Neuronal stem cell (in vitro differentiated cells): ENCODE measurements around the gene GALM.

Experiments used
- DNase-seq: peaks from one replicate; pipeline ENCODE4 v3.0.0-alpha.2; 2013; ENCODE audit warnings: low spot score
- H2AFZ ChIP-seq: one replicate; pipeline ENCODE4 v1.6.1; 2013; ENCODE audit warnings: mild to moderate bottlenecking, low read length, inconsistent platforms
- H2AK5ac ChIP-seq: 2 replicates; pipeline ENCODE4 v1.6.1; 2013; ENCODE audit warnings: low read depth, mild to moderate bottlenecking, inconsistent platforms, low read length, moderate library complexity, mixed read lengths
- H2BK120ac ChIP-seq: 2 replicates; pipeline ENCODE4 v1.6.1; 2013; ENCODE audit warnings: low read depth, mild to moderate bottlenecking, inconsistent platforms, low read length, moderate library complexity, mixed read lengths
- H2BK12ac ChIP-seq: one replicate; pipeline ENCODE4 v1.6.1; 2013; ENCODE audit warnings: low read length, inconsistent platforms
- H2BK15ac ChIP-seq: 2 replicates; pipeline ENCODE4 v1.6.1; 2013; ENCODE audit warnings: mild to moderate bottlenecking, low read length, inconsistent platforms, mixed read lengths
- H2BK5ac ChIP-seq: one replicate; pipeline ENCODE4 v1.6.1; 2013; ENCODE audit warnings: inconsistent platforms, mild to moderate bottlenecking, low read length, moderate library complexity
- H3K14ac ChIP-seq: one replicate; pipeline ENCODE4 v1.6.1; 2013; ENCODE audit warnings: low read length, inconsistent platforms
- H3K18ac ChIP-seq: 2 replicates; pipeline ENCODE4 v1.6.1; 2013; ENCODE audit warnings: low read length, inconsistent platforms
- H3K23ac ChIP-seq: 2 replicates; pipeline ENCODE4 v1.6.1; 2013; ENCODE audit warnings: low read depth, mild to moderate bottlenecking, mixed read lengths, low read length, inconsistent platforms; ENCODE audit not compliant: poor library complexity
- H3K27ac ChIP-seq: replicated peaks from 3 replicates; pipeline ENCODE4 v1.5.1; 2013; ENCODE audit warnings: low read length, inconsistent platforms
- H3K27me3 ChIP-seq, 3 experiments: 2 replicates each; pipeline ENCODE4 v1.6.1; 2013; ENCODE audit warnings: low read length in 3 of 3, mild to moderate bottlenecking in 2 of 3, inconsistent platforms in 1 of 3, low read depth in 1 of 3, mixed read lengths in 1 of 3, moderate library complexity in 1 of 3; ENCODE audit not compliant: control insufficient read depth in 3 of 3, insufficient read depth in 3 of 3
- H3K36me3 ChIP-seq, 2 donors: replicated peaks in 1 of 2; 2 replicates each; pipeline ENCODE4 v1.6.1; 2013; ENCODE audit warnings: low read length in 2 of 2; ENCODE audit not compliant: control insufficient read depth in 2 of 2, insufficient read depth in 2 of 2
- H3K4ac ChIP-seq: 2 replicates; pipeline ENCODE4 v1.6.1; 2013; ENCODE audit warnings: inconsistent platforms, mild to moderate bottlenecking, low read length, moderate library complexity
- H3K4me1 ChIP-seq, 2 donors: 1 replicate in 1 of 2; 2 replicates in 1 of 2; pipeline ENCODE4 v1.6.1; 2013; ENCODE audit warnings: low read length in 2 of 2, low read depth in 1 of 2; ENCODE audit not compliant: control insufficient read depth in 2 of 2, insufficient read depth in 1 of 2
- H3K4me2 ChIP-seq: one replicate; pipeline ENCODE4 v1.6.1; 2013; ENCODE audit warnings: mild to moderate bottlenecking, low read length, inconsistent platforms; ENCODE audit not compliant: insufficient read depth, poor library complexity, severe bottlenecking
- H3K4me3 ChIP-seq, 2 donors: 2 replicates each; pipeline ENCODE4 v1.5.1; 2013; ENCODE audit warnings: low read length in 2 of 2, mild to moderate bottlenecking in 2 of 2, inconsistent platforms in 1 of 2, moderate library complexity in 1 of 2
- H3K79me1 ChIP-seq: one replicate; pipeline ENCODE4 v1.6.1; 2013; ENCODE audit warnings: low read depth, mild to moderate bottlenecking, inconsistent platforms, low read length, moderate library complexity
- H3K9ac ChIP-seq: one replicate; pipeline ENCODE4 v1.6.1; 2013; ENCODE audit warnings: mild to moderate bottlenecking, low read depth, low read length, inconsistent platforms; ENCODE audit not compliant: poor library complexity
- H3K9me3 ChIP-seq, 2 donors: replicated peaks in 1 of 2; 2 replicates each; pipeline versions ENCODE3 to v1.6.1; 2013; ENCODE audit warnings: low read length in 2 of 2, mild to moderate bottlenecking in 2 of 2, inconsistent platforms in 1 of 2, low read depth in 1 of 2, mixed read lengths in 1 of 2, moderate library complexity in 1 of 2; ENCODE audit not compliant: control insufficient read depth in 2 of 2, insufficient read depth in 1 of 2
- H4K8ac ChIP-seq: one replicate; pipeline ENCODE4 v1.6.1; 2013; ENCODE audit warnings: low read depth, mild to moderate bottlenecking, inconsistent platforms, low read length, moderate library complexity
- H4K91ac ChIP-seq: one replicate; pipeline ENCODE4 v1.6.1; 2013; ENCODE audit warnings: low read length, low read depth, mild to moderate bottlenecking, inconsistent platforms; ENCODE audit not compliant: poor library complexity
- WGBS, 2 donors: extraction: QIAGEN DNeasy Blood & Tissue Kit; methylation state at CpG; one replicate each; pipeline ENCODE4 v1.1.7; 2013; ENCODE audit warnings: missing lambda C conversion rate in 2 of 2, mixed read lengths in 1 of 2; ENCODE audit not compliant: insufficient read length in 2 of 2, insufficient replicate concordance in 1 of 2; ENCODE audit errors: extremely low coverage in 2 of 2; 5-methylcytosine and 5-hydroxymethylcytosine counted together

GALM gene

DNA sequence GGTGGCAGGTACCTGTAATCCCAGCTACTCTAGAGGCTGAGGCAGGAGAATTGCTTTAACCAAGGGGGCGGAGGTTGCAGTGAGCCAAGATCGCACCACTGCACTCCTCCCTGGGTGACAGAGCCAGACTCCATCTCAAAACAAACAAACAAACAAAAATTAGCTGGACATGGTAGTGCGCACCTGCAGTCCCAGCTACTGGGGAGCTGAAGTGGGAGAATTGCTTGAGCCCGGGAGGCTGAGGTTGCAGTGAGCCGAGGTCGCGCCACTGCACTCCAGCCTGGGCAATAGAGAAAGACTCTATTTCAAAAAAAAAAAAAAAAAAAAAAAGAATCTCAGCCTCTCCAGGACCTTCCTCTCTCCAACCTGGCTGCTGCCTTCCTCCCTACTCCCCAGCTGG, 65.2 kb downstream of the GALM start:
- no peak overlapping the region for H2BK5ac ChIP-seq
- no peaks in the 10 kb centered on the region for H3K27me3 ChIP-seq
- no peak overlapping the region for H2BK120ac ChIP-seq
- no CpG with 5 or more reads among the region's 7 CpGs for WGBS, 2 donors
- no peak overlapping the region for H2AFZ ChIP-seq
- H3K79me1 ChIP-seq: no peaks in the 10 kb centered on the region
- H3K27ac ChIP-seq: no peak overlapping the region
- no peak overlapping the region for H2BK15ac ChIP-seq
- no peaks in the 10 kb centered on the region for H3K4me1 ChIP-seq
- H3K36me3 ChIP-seq: peaks cover 4 to 39% of the 10 kb centered on the region in 2 donors
- no peak overlapping the region for H4K91ac ChIP-seq
- H3K23ac ChIP-seq: no peak overlapping the region
- no peaks in the 10 kb centered on the region for H3K9me3 ChIP-seq
- no peak overlapping the region for H3K4me3 ChIP-seq
- H3K14ac ChIP-seq: no peak overlapping the region
- H3K18ac ChIP-seq: no peak overlapping the region
- no peak overlapping the region for H3K9ac ChIP-seq
- no peak overlapping the region for H3K4ac ChIP-seq
- no peak overlapping the region for H4K8ac ChIP-seq
- no peak for DNase-seq
- H3K4me2 ChIP-seq: no peak overlapping the region
- no peak overlapping the region for H2AK5ac ChIP-seq
- H2BK12ac ChIP-seq: no peak overlapping the region

DNA sequence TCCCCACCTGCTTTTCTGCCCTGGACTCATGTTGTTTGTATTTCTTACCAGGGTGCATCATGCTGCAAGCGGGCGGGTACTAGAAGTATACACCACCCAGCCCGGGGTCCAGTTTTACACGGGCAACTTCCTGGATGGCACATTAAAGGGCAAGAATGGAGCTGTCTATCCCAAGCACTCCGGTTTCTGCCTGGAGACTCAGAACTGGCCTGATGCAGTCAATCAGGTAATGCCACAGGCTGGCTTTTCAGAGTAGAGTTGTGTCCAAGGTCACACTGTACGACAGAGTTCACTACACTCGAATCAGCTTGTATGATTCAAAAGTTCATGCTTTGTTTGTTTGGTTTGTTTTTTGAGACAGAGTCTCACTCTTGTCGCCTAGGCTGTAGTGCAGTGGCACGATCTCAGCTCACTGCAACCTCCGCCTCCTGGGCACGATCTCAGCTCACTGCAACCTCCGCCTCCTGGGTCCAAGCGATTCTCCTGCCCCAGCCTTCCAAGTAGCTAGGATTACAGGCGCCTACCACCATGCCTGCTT, 65.8 kb downstream of the GALM start:
- no peak overlapping the region for H4K8ac ChIP-seq
- H2BK5ac ChIP-seq: no peak overlapping the region
- H3K9ac ChIP-seq: no peak overlapping the region
- no peak overlapping the region for H3K4me3 ChIP-seq
- no peak overlapping the region for H3K14ac ChIP-seq
- no peaks in the 10 kb centered on the region for H3K9me3 ChIP-seq
- WGBS, 2 donors: no CpG with 5 or more reads among the region's 14 CpGs
- H2BK15ac ChIP-seq: no peak overlapping the region
- no peak overlapping the region for H3K23ac ChIP-seq
- H3K4ac ChIP-seq: no peak overlapping the region
- DNase-seq: no peak
- no peak overlapping the region for H3K4me2 ChIP-seq
- H3K27ac ChIP-seq: no peak overlapping the region
- H4K91ac ChIP-seq: no peak overlapping the region
- H2BK12ac ChIP-seq: no peak overlapping the region
- no peaks in the 10 kb centered on the region for H3K27me3 ChIP-seq
- no peaks in the 10 kb centered on the region for H3K4me1 ChIP-seq
- H3K36me3 ChIP-seq: peaks cover 4 to 39% of the 10 kb centered on the region in 2 donors
- no peak overlapping the region for H2AFZ ChIP-seq
- no peak overlapping the region for H2BK120ac ChIP-seq
- no peak overlapping the region for H2AK5ac ChIP-seq
- no peaks in the 10 kb centered on the region for H3K79me1 ChIP-seq
- no peak overlapping the region for H3K18ac ChIP-seq

DNA sequence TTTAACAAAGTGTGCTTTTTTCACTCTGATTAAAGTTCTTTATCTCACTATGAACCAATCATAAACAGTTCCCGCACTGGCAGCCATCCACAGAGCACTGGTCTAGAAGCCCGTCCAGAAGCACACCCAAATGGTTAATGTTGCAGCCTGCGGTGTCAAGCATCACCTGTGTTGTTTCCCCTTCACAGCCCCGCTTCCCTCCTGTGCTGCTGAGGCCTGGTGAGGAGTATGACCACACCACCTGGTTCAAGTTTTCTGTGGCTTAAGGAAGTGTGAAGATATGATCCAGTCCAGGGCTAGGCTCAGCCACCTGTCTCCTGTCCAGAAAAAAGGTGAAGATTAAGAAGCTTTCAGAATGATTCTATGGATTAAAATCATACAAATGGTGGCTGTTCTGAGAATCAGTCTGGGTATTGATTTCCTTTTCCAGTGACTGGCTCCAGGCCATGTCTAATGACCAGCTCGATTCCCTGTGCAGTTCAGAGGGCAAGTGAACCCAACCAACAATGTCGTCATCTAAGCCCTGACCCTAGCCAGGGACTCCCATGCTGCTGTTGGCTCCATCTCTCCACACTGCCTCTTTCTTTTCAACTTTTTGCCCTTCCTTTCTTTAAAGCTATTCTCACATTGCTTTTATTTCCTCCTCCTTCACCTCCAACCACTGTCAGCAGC, 67.5 kb downstream of the GALM start:
- H2BK5ac ChIP-seq: no peak overlapping the region
- H3K27me3 ChIP-seq: no peaks in the 10 kb centered on the region
- no peak overlapping the region for H3K27ac ChIP-seq
- no peaks in the 10 kb centered on the region for H3K9me3 ChIP-seq
- H4K8ac ChIP-seq: no peak overlapping the region
- H2BK120ac ChIP-seq: no peak overlapping the region
- no peaks in the 10 kb centered on the region for H3K4me1 ChIP-seq
- H4K91ac ChIP-seq: no peak overlapping the region
- no peak overlapping the region for H2AK5ac ChIP-seq
- H3K4me2 ChIP-seq: no peak overlapping the region
- H3K23ac ChIP-seq: no peak overlapping the region
- no peak overlapping the region for H3K9ac ChIP-seq
- no peak overlapping the region for H2AFZ ChIP-seq
- WGBS, 2 donors: no CpG with 5 or more reads among the region's 6 CpGs
- H2BK12ac ChIP-seq: no peak overlapping the region
- DNase-seq: no peak
- no peak overlapping the region for H3K18ac ChIP-seq
- no peak overlapping the region for H3K14ac ChIP-seq
- H3K36me3 ChIP-seq: peaks cover 10 to 54% of the 10 kb centered on the region in 2 donors
- no peak overlapping the region for H3K4ac ChIP-seq
- H2BK15ac ChIP-seq: no peak overlapping the region
- H3K79me1 ChIP-seq: no peaks in the 10 kb centered on the region
- H3K4me3 ChIP-seq: no peak overlapping the region

DNA sequence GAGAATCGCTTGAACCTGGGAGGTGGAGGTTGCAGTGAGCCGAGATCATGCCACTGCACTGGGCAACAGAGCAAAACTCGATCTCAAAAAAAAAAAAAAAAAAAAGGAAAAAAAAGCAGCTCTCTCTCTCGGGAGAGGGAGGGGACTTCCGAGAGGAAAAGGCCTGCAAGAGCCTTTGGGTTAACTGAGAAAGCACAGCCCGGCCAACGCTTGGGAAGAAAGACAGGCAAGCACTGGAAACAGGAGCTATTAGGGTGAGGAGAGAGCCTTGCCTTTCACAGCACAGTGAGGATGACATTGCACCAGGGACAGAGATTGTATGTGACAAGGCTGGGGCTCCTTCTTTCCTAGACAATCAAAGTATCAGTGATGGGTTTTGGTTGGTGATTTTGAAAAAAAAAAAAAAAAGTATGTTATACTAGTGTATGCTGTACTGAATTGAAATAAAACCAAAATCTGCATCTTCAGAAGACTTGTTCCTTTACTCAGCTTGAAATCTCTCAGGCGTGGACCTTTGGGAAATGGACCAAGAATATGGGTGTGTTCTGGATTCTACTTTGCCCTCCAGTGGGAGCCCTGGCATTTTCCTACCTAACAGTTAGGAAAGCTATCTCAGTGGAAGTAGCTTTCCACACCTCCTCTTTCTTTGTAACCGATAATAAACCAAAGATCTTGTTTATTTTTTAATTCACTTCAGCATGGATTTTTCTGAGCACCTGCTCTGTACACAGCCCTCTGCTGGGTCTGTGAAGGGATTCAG, 68.6 kb downstream of the GALM start:
- H2BK5ac ChIP-seq: no peak overlapping the region
- H3K27ac ChIP-seq: no peak overlapping the region
- no peak overlapping the region for H3K23ac ChIP-seq
- no peak overlapping the region for H2BK12ac ChIP-seq
- no peaks in the 10 kb centered on the region for H3K27me3 ChIP-seq
- DNase-seq: no peak
- no peak overlapping the region for H3K18ac ChIP-seq
- H3K4me1 ChIP-seq: no peaks in the 10 kb centered on the region
- peaks cover 10 to 65% of the 10 kb centered on the region in 2 donors for H3K36me3 ChIP-seq
- H2BK15ac ChIP-seq: no peak overlapping the region
- H3K4ac ChIP-seq: no peak overlapping the region
- H4K8ac ChIP-seq: no peak overlapping the region
- no peak overlapping the region for H3K14ac ChIP-seq
- no peak overlapping the region for H2AFZ ChIP-seq
- no peak overlapping the region for H3K9ac ChIP-seq
- no CpG with 5 or more reads among the region's 9 CpGs for WGBS, 2 donors
- H3K9me3 ChIP-seq: peaks cover 0 to 3% of the 10 kb centered on the region in 2 donors
- H3K4me2 ChIP-seq: no peak overlapping the region
- H3K79me1 ChIP-seq: no peaks in the 10 kb centered on the region
- H3K4me3 ChIP-seq: no peak overlapping the region
- no peak overlapping the region for H2BK120ac ChIP-seq
- H4K91ac ChIP-seq: no peak overlapping the region
- H2AK5ac ChIP-seq: no peak overlapping the region
